ENCODE data around the gene EPB41L5. TPM values are rescaled to one million over a fixed set of nuclear protein-coding genes. Genes with fewer than 3 reads are reported as not detected.

EPB41L5 gene
- total RNA-seq, 2 experiments from 2014 or later = 3.4 to 4.4 TPM

DNA sequence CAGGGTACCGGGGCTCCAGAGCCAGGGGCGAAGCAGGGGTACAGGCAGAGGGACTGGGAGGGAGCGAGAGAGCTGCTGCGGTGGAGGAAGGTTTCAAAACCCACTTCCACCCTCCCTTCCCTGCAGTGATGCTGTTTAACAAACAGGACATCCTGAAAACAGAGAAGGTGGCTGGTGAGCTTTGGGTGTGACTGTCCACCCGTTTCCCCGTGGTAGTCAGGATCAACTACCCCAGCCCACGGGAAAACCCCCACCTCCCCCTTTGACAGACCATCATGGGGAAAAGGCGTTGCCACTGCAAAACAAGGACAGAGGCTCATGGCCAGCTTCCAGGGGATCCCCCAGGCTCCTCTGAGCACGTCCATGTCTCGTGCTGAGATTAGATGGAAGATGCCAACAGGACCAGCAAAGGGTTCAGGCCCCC, 197.4 kb downstream of the EPB41L5 start:
- ChIA-PET CTCF (interaction anchor here (1.3 kb wide), 1 partner anchor 22 kb away, joined by 4 read pairs; no protein-coding TSS in a partner anchor), POLR2A (no interaction called here)

DNA sequence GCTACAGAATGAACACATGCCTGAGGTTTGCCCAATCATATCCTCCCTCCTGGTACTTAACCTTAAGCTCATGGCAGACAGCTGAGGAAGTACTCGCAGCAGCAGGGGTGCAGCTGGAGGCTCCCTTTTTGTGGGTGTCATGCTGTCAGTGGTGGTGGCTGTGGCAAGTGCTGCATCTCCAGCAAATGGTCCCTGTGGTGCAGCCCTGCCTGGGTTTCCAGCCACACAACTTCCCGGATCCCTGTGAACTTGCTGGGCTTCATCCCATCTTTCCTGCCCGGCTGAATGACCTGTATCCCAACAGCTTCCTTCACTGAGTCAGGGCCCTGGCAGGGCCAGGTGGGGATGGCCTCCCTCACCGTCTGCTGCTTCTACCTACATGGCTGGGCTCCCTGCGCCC, 205.3 kb downstream of the EPB41L5 start:
- CTCF ChIA-PET = no interaction called here
- POLR2A ChIA-PET = no interaction called here

- CTCF ChIA-PET = no interaction called here
- POLR2A ChIA-PET = interaction anchor here (0.5 kb wide), 1 partner anchor 10 kb away, joined by 4 read pairs; no protein-coding TSS in a partner anchor
Observed at GRCh38 chr2:120219291-120219690, 206.4 kb downstream of the EPB41L5 start.

GRCh38 chr2:120219766-120220165, 206.9 kb downstream of the EPB41L5 start:
- ChIA-PET CTCF (no interaction called here), POLR2A (interaction anchor here (0.5 kb wide), 1 partner anchor 10 kb away, joined by 4 read pairs; no protein-coding TSS in a partner anchor)

DNA sequence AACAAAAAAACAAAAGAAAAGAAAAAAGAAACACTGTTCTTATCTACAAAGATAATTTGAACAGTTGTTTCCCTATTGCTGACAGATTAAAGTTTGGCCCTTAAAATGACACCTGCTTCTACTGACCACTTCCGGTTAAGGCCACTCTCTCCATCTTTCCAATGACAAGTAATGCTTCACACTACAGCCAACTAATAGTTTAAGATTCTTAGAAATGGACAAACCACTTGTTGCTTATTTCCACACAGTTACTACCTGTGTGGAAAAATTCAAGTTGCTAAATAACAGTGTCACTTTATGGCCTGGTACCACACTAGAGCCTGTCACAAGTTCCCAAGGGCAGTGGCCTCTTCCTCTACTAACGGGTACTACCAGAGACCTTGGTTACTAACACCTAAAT, 207.9 kb downstream of the EPB41L5 start:
- ChIA-PET POLR2A (no interaction called here), CTCF (no interaction called here)

DNA sequence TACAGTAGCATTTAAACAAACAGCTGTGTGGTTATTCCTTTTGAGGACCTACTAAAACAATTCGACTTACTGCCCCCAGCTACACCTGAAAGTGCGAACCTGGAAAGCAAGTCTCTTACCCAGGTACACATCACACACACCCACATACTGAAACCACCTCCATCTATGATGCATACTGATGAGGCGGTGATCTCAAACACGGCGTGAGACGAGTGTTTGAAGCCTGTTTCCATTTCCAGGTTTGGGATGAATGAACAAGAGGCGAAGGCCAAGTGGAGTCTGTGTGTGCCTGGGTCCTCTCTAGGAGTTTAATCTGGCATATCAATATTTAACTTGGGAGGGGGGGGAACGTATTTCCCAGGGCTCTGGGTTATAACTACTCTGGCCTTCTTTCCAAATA, 208.7 kb downstream of the EPB41L5 start:
- ChIA-PET POLR2A (no interaction called here), CTCF (no interaction called here)

DNA sequence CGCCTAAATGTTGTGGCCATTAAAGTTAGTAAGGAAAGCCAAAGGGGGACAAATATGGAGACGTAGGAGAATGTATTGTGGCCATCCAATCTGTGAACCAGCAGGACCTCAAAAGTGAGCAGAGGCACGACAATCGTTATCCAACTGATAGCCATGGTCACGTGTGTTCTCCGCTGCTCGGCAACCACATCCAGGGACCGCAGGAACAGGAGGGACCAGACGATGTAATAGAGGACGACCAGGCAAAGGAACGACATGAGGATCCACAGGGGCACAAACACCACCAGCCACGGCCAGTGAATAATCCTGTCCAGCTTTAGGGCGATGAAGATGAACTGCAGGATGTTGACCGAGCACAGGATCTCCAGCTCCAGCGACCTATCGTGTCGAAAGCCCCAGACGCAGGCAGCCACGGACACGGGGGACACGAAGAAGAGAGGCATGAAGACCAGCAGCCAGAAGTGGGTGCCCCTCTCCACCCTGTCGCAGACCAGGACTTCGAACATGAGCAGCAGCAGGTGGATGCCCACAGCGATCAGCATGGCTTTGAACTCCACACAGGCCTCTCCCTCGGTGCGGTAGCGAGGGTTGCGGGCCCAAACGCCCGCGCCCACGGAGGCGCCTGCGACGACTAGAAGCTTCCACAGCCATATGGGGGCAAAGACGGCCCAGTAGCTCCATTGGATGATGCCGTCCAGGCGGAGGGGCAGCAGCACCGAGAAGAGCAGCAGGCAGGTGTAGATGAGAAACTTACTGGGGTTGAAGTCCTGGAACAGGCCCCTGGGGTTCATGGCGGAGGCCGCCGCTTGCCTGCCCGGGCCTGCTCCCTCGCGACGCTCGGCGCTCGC, 209.5 kb downstream of the EPB41L5 start:
- POLR2A ChIA-PET = interaction anchor here (0.7 to 1.9 kb wide), 5 partner anchors 10 to 464 kb away, joined by 3 to 11 read pairs (median 3); no protein-coding TSS in a partner anchor
- CTCF ChIA-PET = no interaction called here

DNA sequence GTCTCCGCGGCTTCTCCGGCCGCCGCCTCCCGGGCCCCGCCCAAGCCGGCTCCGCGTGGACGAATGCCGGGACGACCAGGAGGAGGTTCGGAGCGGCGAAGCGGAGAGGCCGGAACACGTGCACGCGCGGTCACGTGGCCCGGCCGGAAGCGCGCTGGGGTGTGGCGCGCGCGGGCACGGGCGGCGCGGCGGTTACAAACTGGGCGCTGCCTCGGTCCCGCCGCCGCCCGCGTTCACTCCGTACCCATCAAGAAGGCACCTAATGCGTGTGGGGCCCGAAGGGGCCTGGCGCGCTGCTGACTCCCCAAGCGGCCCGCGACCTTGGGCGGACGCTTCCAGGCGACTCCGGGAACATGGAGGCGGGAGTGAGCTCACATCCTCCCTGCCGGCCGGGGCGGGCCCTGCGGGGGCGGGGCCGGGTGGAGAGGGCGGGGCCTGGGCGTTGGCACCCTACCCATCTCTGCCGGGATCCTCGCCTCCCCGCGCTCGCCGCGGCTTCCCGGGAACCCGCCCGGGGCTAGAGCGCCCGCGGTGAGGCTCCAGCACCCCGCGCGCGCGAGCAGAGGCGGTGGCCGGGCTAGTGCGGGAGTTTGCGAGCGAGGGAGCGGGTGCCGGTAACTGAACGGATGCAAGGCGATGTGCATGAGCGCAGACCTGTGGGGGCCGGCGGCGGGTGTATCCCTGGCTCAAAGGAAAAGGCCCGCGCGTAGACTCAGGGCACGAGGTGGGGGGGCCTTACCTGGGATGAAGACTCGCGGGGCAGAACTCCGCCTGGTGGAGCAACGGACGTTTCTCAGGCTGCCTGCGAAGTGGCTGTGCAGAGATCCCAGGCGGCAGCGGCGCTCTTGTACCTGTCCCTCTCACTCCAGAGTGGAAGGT, 210.4 kb downstream of the EPB41L5 start, which contains the start of gene TMEM185B:
Gene TMEM185B (minus strand): TSS at position 367 of the 879 bp plus-strand sequence. CDS start 424 bp downstream, outside the sequence.
- CTCF ChIA-PET = no interaction called here
- POLR2A ChIA-PET = interaction anchor here (0.7 to 1.9 kb wide), 5 partner anchors 9 to 465 kb away, joined by 3 to 11 read pairs (median 3); no protein-coding TSS in a partner anchor

DNA sequence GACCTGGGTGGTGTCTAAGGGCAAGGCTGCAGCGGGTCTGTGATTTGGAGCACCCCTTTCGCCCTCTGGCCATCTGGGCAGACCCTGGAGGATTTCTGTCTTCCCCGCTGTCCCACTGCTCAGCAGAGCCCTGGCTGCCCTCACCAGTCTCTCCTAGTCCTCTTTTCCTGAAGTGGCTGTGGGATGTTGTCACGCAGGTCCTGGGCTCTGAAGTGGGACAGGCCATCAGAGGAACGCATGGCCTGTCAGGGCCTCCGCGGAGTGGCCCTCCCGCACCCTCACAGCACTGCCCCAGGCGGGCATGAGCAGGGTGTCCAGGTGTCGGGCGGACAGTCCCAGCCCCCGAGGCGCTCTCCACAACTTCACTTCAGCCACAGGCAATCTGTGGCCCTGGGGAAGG, 211.4 kb downstream of the EPB41L5 start:
- ChIA-PET CTCF (interaction anchor here (1.8 kb wide), 1 partner anchor 89 kb away, joined by 7 read pairs; no protein-coding TSS in a partner anchor), POLR2A (interaction anchor here (1.9 kb wide), 1 partner anchor 8 kb away, joined by 11 read pairs; no protein-coding TSS in a partner anchor)

DNA sequence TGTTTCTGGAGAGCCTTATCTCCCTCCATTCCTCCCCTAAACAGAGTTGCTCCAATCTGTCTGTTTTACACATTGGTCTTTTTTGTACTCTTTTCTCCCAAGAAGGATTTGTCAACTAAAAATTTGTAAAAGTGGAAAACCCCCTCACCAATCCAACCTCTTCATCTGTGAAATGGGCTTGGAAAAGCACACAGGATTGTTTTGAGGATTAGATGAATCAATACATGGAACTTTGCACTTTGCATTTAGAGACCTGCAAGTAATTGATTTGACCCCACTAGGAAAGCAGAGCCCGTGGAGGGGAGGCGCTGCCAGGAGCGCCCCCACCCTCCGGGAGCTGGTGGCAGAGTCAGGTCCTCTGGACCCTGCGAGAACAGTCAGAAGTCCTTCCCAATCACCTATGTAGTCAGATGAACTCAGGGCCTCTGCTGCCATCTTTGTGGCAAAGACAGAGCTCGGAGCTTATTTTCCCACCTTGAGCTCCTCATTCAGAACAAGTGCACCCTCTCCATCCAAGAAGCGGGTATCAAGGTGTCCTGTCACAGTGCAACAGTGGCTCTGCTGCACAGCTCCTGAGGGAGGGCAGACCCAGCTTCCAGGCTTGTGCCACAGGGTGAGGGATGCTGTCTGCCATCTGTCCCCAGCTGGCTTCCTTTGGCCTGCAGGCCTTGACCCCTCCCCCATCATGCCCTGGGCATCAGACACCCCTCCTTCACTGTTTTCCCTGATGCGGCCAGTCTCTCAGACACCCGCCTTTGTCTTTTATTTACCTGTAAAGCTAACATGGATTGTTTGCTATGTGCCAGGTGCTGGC, 212.1 kb downstream of the EPB41L5 start:
- ChIA-PET CTCF (interaction anchor here (1.8 kb wide), 1 partner anchor 88 kb away, joined by 7 read pairs; no protein-coding TSS in a partner anchor), POLR2A (no interaction called here)

- CTCF ChIA-PET = interaction anchor here (1.8 kb wide), 1 partner anchor 87 kb away, joined by 7 read pairs; no protein-coding TSS in a partner anchor
- POLR2A ChIA-PET = no interaction called here
Observed at GRCh38 chr2:120225549-120226065, 212.7 kb downstream of the EPB41L5 start.

DNA sequence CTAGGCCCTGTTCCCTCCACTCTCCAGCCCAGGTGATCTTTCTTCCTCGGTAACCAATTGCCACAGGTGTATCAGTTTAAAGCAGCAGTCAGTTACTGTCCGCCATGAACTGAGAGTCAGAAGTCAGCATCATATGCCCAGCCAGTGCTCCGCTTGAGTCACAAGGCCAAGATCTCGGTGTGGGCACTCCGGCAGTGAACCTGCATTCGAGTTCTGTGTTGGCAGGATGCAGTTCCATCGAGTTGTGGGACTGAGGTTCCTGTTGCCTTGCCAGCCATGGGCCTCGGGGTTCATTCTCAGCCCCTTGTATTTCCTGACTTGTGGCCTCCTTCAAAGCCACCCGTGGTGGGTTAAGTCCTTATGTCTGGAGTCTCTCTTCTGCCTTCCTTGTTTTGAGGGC, 213.4 kb downstream of the EPB41L5 start:
- ChIA-PET POLR2A (interaction anchor here (0.5 kb wide), 1 partner anchor 412 kb away, joined by 3 read pairs; no protein-coding TSS in a partner anchor), CTCF (no interaction called here)

DNA sequence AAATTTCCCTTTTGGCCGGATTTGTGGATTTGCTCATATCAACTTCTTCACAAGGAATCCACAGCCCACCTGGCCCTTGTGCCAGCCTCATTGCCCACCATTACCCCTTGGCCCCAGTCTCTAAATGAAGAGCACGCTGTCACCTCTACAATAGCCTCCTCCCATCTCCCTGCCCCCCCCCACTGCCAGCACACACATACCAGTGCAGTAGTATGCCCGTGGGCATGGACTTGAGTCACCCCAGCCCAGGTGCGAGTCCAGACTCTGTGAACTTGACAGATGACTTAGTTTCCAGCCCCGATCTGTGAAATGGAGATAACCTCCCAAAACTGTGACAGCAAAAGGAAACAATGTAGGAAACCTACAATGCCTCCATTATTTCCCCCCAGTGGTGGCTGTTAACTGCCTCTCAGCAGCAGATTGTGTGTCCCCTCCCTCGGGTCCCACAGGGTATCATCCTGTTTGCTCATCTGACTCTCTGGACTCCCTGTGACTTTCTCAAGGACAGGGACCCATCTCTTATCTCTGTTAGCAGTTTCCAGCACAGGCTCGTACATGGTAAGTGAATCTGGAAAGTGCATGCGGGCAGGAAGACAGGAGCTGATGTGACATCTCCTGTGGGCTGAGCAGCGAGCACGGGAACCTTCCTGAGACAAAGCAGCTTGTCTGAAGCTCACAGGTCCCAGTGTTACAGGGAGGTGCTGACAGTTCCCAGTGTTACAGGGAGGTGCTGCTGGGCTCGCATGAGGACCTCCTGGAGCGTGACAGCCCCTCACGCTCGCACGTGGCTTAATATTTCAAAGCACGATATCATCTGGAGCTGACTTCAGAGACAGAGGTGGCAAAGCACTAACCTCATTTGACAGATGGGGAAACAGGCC, 214.5 kb downstream of the EPB41L5 start:
- POLR2A ChIA-PET = no interaction called here
- CTCF ChIA-PET = interaction anchor here (1.2 kb wide), 1 partner anchor 86 kb away, joined by 4 read pairs; no protein-coding TSS in a partner anchor

DNA sequence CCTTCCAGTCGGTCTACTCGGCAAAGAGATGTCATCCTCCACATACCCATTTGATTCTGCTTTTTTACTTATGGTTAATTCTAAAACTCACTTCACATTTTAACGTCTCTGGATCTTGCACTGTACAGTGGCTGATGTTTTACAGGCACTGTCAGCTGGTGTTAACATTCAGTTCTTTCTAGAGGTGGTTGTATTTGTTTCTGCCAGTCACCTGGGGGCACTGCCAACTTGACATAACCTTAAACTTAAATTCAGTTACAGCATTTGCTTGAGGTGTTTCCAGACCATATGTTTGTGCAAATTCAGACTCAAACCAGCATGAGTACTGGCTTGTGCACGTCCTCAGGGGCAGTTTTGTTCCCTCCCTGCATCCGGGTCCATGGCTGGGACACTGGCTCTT, 215.6 kb downstream of the EPB41L5 start:
- ChIA-PET POLR2A (no interaction called here), CTCF (interaction anchor here (1.2 kb wide), 1 partner anchor 85 kb away, joined by 4 read pairs; no protein-coding TSS in a partner anchor)

Data from activated CD8-positive, alpha-beta memory T cell treated with anti-CD3 and anti-CD28 coated beads for 36 hours (primary cell).